IPS DF 19.7 (cell line): ENCODE measurements around the gene TFAP2A.

Experiments used
- DNase-seq: peaks from one replicate; pipeline ENCODE4 v3.0.0-alpha.2; 2013; ENCODE audit warnings: low read depth, low spot score

TFAP2A gene

DNA sequence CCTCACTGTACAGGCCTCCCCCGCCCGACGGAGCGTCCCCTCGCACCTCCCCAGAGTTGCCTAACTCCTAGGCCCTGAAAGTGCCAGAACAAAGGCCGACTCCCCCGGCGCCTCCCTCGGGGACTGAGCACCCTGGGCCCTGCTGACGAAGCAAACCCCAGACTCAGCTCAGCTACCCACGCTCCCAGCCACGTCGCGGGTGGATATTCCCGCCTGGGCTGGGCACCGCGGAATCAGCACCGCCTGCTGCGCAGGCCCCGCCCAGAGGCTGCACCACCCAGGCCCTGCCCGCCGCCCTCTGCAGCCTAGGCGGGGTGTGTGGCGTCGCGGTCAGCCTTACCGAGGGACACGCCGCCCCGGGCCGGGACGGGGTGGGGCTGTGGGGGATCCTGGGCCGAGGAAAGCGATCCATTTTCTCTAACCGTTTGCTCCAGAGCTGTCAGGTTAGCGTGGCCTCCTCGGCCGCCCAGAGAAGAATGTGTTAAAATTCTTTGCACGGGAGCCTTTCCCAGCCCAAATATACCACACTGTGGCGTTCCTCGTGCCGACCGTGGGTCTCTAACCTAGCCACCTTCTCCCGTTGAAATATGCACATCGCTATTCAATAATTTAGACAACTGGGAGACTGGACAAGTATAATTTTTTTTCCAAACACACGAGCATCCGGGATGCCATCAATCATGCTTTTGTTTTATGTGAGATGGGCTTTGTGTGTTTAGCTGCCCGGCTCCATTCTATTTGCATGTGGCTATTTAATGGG is 31.4 kb downstream of the TFAP2A start:
- DNase-seq, result no peak

DNA sequence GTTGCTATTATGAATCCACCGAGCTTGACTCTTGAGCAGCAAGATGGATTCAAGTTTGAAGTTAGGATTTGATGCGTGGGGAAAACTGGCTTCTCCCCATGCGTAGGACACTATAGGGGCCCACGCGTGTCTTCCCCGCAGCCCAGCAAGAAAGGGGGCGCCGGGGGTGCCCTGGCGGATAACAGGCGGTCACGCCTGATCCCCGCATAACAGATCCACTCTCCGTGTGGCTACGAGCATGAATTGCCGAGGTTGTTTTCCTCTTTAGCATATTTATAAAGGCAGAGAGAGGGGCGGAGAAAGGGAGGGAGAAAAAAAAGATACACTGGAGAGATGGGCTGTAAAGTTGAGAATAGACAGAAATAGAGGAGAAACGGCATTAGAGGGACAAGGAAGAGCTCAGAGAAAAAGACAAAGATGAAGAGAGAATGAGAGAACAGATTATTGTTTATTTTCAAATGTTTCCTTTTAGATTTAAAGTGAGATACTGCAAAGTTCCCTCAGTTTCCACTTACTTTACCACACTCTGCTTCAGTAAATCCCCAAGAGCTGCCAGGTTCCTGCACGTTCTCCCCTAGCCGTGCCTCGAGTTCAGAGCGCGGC is 32.0 kb downstream of the TFAP2A start:
- no peak for DNase-seq

GRCh38 chr6:10382322-10382721 is 32.6 kb downstream of the TFAP2A start:
- DNase-seq, result no peak

DNA sequence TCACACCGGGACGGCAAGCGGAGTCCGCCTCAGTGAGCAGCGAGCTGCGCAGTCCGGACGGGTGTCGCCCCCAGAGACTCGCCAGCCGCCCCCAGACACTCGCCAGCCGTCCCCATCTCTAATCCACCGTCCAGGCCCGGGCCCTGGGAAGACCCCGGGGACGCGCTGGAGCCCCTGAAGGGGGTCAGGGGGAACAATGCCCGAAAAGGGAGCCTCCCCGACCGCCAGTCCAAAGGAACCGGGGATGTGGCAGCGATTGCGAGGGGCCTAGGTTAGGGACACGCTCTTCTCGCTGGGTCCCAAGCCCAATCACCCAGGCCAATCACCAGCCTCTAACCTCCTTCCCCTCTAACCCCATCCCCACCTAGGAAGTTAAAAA is 33.1 kb downstream of the TFAP2A start:
- no peak for DNase-seq

GRCh38 chr6:10381133-10381829 is 33.6 kb downstream of the TFAP2A start:
- no peak for DNase-seq

DNA sequence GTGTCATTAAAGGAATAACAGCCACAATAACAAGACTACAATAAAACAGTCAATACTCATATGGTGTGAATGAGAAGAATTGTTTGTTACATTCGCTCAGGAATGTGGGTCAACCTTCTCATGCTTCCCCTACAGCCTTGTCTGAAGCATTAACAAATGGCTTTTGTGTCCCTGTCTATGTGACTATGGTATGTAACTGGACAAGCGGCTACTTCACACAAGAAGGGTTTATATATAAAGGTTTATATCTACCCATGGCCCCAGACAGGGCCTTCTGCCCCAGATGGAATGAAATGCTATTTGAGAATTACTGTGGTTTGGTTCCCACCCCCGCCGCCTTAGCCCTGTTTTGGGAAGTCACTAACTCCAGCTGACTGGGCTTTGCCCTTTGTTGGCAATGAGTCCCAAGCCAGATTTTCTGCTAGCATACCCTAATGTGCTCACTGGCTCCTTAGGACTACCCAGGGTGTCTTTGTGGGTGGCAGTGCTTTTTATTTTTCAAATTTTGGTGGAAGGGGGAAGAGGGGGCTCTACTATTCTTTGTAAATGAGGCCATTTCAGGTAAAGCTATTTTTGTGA is 39.4 kb downstream of the TFAP2A start:
- no peak for DNase-seq

DNA sequence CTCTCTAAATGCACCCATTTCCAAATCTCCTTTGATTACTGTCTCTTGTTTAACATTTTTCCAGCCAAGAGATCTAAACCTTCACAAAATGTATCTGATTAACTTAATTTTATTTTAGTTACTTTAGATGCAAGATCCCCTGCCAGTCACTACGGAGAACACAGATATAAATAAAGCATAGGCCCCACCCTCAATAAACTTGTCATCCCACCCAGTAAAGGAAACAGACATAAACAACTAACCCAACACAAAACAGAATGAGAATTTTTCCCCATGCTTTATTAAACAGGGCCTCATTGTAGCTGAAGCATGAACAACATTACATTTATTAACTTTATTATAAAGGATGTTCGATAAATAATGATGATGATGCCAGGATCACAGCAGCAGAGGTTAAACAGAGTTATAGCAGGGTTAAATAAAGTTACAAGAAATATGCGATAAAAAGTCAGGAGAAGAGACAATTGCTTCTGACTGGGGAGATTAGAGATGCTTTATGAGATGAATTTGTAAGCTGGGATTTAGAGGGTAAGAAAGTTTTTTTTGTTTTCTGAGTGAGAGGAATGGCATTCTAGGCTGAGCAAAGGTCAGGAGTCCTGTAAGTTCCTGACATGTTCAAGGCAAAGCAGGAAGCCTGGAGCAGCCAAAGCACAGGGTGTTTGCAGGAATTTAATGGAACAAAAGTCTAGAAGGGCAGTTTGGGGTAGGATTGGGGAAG is 41.1 kb downstream of the TFAP2A start:
- no peak for DNase-seq

GRCh38 chr6:10369896-10370295 is 45.0 kb downstream of the TFAP2A start:
- DNase-seq, result no peak

DNA sequence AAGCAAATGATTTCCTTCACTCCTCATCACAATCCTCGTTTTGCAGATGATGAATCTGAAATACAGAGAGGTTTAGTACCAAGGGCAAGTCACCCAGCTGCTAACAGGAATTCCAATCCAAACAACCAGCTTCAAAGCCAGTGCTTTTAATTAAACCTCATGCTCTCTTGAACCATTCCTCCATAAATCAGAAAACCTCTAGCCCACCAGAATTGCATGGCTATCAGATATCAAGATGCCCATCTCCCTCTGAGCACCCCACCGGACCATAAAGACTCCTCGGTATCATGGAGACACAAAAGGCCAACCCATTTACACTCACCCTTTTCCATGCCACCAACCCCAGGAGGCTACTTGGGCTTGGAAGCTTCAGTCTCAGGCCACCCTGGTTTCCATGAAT is 46.0 kb downstream of the TFAP2A start:
- DNase-seq, result no peak

GRCh38 chr6:10363911-10364310 is 51.0 kb downstream of the TFAP2A start:
- no peak for DNase-seq

- no peak for DNase-seq
Observed at GRCh38 chr6:10362300-10362699, 52.6 kb downstream of the TFAP2A start.

- no peak for DNase-seq
Observed at GRCh38 chr6:10361428-10361827, 53.4 kb downstream of the TFAP2A start.

DNA sequence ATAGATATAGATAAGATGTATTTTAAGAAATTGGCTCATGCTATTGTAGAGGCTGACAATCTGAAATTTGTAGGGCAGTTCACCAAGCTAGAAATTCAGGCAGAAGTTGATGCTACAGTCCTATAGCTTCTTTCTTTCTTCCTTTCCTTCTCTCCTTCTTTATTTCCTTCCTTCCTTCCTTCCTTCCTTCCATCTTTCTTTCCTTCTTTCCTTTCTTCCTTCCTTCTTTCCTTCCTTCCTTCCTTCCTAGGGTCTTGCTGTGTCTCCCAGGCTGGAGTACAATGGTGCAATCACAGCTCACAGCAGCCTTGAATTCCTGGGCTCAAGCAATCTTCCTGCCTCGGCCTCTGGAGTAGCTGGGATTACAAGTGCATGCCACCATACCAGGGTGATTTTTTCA is 55.3 kb downstream of the TFAP2A start:
- no peak for DNase-seq

GRCh38 chr6:10355115-10355702 is 59.7 kb downstream of the TFAP2A start:
- DNase-seq, result no peak

DNA sequence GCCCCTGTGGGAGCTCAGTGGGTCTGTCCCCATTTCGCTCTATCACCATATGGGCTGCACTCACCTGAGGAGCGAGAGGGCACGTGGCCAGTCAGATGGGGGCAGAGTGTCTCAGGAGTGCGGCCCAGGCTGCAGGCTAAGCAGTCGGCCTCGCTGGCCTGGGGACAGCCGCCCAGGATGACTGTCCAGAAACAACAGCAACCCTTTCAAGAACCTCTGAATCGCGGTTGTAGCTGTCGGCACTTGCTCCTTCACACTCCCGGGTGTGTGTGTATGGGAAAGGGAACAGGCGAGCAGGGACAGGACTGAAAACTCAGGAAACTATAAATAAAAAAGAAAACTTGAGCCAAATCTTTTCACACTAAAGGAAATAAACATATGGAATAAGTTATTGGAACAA is 63.1 kb downstream of the TFAP2A start:
- no peak for DNase-seq

GRCh38 chr6:10350720-10351119 is 64.2 kb downstream of the TFAP2A start:
- no peak for DNase-seq

- no peak for DNase-seq
Observed at GRCh38 chr6:10347561-10348327, 67.1 kb downstream of the TFAP2A start.
